ENCODE measurements around the gene FAM47A.

FAM47A gene

DNA sequence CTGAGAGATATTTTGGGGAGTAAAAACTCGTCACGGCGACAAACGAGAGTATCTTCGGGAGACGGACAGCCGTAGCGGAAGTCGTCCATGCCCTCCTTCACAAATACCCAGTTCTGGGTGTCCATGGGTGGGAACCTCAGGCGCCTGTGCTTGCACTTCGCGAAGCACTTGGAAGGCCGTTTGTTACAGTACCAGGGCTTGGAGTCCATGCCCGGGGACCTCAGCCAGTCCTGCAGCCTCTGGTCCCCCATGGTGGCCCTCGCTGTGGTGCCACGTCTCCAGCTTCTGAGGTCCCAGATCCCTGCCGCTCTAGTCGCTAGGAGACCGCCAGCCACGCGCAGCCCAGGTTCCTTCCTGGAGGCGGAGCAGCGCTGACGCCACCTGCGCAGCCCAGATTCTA, at the start of gene FAM47A:
FAM47A (minus strand) TSS at position 287 of the 400 bp plus-strand sequence; CDS start at position 251, 36 bp downstream.
- no peak for DNase-seq

DNA sequence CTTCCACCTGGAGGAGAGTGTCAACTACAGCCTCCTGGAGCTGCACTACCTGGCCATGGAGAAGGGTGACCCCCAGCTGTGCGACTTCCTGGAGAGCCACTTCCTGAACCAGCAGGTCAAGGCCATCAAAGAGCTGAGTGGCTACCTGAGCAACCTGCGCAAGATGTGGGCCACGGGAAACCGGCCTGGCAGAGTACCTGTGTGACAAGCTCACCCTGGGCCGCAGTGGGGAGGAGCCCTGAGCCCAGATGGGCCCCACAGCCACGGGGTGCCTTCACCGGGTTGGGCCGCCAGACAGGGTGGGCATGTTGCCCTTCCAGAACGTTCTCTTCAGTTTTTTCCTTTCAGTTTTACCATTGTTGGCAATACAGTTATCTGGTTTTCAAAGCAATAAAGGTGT, 15.2 kb upstream of the FAM47A start:
- no peak for DNase-seq

DNA sequence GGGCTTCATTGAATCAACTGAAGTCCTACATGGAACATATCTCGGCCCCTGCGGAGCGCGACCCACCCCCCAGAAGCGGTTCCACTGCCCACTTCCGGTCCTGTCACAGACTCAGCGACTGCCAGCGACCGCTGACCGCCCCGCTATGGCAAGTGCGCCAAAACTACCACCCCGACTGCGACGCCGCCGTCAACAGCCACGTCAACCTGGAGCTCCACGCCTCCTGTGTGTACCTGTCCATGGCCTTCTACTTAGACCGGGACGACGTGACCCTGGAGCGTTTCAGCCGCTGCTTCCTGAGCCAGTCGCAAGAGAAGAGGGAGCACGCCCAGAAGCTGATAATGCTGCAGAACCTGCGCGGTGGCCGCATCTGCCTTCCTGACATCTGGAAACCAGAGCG, 14.8 kb upstream of the FAM47A start:
- DNase-seq, result no peak

DNA sequence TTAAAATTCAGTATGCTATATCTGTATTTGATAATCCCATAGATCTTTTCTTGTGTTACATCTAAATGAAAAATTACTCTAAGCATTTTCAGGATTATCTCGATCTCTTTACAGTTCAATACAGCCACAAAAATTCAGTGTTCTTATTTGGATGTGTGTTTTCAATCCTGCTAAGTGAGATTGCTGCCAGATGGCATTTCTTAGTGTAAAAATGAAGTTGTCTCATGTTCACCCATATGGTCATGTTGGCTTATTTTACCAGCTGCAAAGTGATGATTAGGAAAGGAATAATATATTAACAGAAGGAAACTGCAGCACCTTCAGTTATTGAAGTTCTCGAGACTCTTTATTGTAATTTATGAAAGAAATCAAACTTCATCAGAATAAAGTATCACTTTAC, 12.1 kb upstream of the FAM47A start:
- DNase-seq, result no peak

DNA sequence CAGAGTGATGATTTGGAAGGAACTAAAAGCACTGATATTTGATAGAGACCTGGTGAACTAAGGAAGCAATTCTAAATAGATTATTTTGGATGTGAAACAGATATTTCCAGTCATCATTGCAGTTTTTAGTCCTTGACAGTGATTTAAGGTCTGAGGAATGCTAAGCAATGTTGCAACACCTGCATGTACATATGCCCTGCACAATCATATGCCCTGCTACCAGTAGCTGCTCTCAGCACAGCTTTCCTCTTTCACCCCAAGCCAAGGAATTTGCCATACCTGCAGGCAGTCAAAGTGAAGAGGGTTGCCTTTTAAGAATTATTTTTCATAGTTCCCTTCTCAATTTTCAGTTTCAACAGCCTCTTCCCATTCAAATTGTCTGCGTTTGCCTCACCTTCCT, 8.7 kb upstream of the FAM47A start:
- no peak for DNase-seq

- DNase-seq, result no peak
Measured at GRCh38 chrX:34130980-34131744, 952 bp downstream of the FAM47A start.

DNA sequence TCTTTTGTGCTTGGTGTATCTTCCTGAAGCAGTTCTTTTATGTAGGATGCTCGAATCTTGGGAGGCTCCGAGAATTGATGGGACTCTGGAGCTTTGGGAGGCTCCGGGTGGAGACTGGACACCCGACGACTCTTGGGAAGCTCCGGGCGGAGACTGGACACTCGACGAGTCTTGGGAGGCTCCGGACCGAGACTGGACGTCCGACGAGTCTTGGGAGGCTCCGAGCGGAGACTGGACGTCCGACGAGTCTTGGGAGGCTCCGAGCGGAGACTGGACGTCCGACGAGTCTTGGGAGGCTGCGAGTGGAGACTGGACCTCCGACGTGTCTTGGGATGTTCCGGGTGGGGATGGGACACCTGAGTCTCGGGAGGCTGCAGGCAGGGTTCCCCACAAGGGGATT, 1.6 kb downstream of the FAM47A start:
- DNase-seq, result no peak

GRCh38 chrX:34126011-34126410, 6.1 kb downstream of the FAM47A start:
- DNase-seq, result no peak

- no peak for DNase-seq
Measured at GRCh38 chrX:34119122-34119521, 13.0 kb downstream of the FAM47A start.

- no peak for DNase-seq
Measured at GRCh38 chrX:34112459-34112858, 19.7 kb downstream of the FAM47A start.
